GM19324 (cell line): ENCODE data around the gene SLC18B1.

ENCODE experiments used
- ATAC-seq: cut with Tn5 transposase; IDR thresholded peaks from one replicate; pipeline ENCODE4 v1.9.1; 2021; ENCODE audit warnings: mild to moderate bottlenecking, moderate library complexity; ENCODE audit not compliant: unreplicated experiment, low FRiP score

Gene SLC18B1

GRCh38 chr6:132749111-132749510, 49.3 kb downstream of the SLC18B1 start:
- no peak for ATAC-seq

GRCh38 chr6:132748446-132748845, 50.0 kb downstream of the SLC18B1 start:
- no peak for ATAC-seq

- ATAC-seq: no peak
Observed at GRCh38 chr6:132746048-132746447, 52.4 kb downstream of the SLC18B1 start.

- ATAC-seq: no peak
Observed at GRCh38 chr6:132742495-132742894, 55.9 kb downstream of the SLC18B1 start.

GRCh38 chr6:132741281-132741680, 57.2 kb downstream of the SLC18B1 start:
- no peak for ATAC-seq

GRCh38 chr6:132736239-132736638, 62.2 kb downstream of the SLC18B1 start:
- no peak for ATAC-seq

GRCh38 chr6:132734694-132735236, 63.7 kb downstream of the SLC18B1 start:
- ATAC-seq: no peak

- ATAC-seq: no peak
Observed at GRCh38 chr6:132733814-132734213, 64.6 kb downstream of the SLC18B1 start.

- no peak for ATAC-seq
Observed at GRCh38 chr6:132733283-132733682, 65.2 kb downstream of the SLC18B1 start.

- no peak for ATAC-seq
Observed at GRCh38 chr6:132731086-132731485, 67.4 kb downstream of the SLC18B1 start.

GRCh38 chr6:132730560-132730959, 67.9 kb downstream of the SLC18B1 start:
- ATAC-seq: no peak

GRCh38 chr6:132728616-132729015, 69.8 kb downstream of the SLC18B1 start:
- ATAC-seq: no peak

GRCh38 chr6:132726608-132726975, 71.8 kb downstream of the SLC18B1 start:
- no peak for ATAC-seq

GRCh38 chr6:132725947-132726607, 72.4 kb downstream of the SLC18B1 start:
- ATAC-seq: peak; percentile 79

GRCh38 chr6:132725471-132725870, 73.0 kb downstream of the SLC18B1 start:
- ATAC-seq: no peak

- no peak for ATAC-seq
Observed at GRCh38 chr6:132719736-132720448, 78.5 kb downstream of the SLC18B1 start.
